ENCODE results near the gene ADPRM.

DNA sequence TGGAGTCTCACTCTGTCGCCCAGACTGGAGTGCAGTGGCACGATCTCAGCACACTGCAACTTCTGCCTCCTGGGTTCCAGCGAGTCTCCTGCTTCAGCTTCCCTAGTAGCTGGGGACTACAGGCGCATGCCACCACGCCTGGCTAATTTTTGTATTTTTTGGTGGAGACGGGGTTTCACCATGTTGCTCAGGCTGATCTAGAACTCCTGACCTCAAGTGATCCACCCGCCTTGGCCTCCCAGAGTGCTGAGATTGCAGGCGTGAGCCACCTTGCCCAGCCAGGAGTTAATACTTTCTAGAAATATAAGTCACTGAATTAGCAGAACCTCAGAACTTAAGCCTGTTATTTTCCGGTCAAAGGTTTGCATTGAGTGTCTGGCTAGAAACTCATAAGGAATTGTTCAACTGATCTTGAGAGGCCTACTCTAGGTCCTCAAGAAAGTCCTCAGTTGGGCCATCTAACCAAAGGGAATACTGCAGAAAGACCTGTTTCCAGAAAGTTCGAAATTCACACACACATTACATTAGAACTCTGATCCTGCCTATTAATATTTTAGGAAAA is 31.0 kb downstream of the ADPRM start:
- TF ChIP-seq POLR2A (IDR thresholded peaks at IDR 0.05): no peak
- TF ChIP-seq CTCF (IDR thresholded peaks at IDR 0.05): no peak

All from right lobe of liver (tissue), 4 donors.